ENCODE results near the gene GYS1. TPM values are rescaled to one million over a fixed set of nuclear protein-coding genes. Genes with fewer than 3 reads are reported as not detected.
"Not testable (repeated sequence)": the region's sequence is repeated elsewhere in the genome, so short reads cannot be mapped to it uniquely, and the experiment has no call there.

GYS1 gene
- total and polyA plus RNA-seq, 7 experiments from 2014 or later = 22.6 to 82.3 (median 40.3) TPM

- peaks cover 0 to 12% (median 0%) of the 10 kb centered on the region in 5 donors for H3K27me3 Mint-ChIP-seq
- H3K9me3 ChIP-seq (ENCODE audit: control insufficient read depth in 2 of 3, low read length in 3 of 3); ATAC-seq; CTCF ChIA-PET; H3K36me3 ChIP-seq (ENCODE audit: control insufficient read depth in 2 of 3, insufficient read depth in 3 of 3, low read length in 3 of 3); H3K4me1 ChIP-seq (ENCODE audit: control insufficient read depth in 2 of 2, insufficient read depth in 2 of 2, low read length in 2 of 2); intact Hi-C loops (cut with micrococcal nuclease); H3K9me3 Mint-ChIP-seq; POLR2A ChIA-PET; H3K36me3 Mint-ChIP-seq; H3K4me3 ChIP-seq (ENCODE audit: low read length); H3K27ac ChIP-seq (ENCODE audit: low read depth, low read length); H3K27me3 ChIP-seq (ENCODE audit: control insufficient read depth in 2 of 2, insufficient read depth in 2 of 2, low read length in 2 of 2); DNase-seq; H3K27ac Mint-ChIP-seq; H3K4me3 Mint-ChIP-seq: not testable (repeated sequence)
- H3K4me1 Mint-ChIP-seq = peaks cover 7 to 13% (median 9%) of the 10 kb centered on the region in 7 donors
These were observed 31.1 kb upstream of the GYS1 start, which contains the start of gene CGB3 for GRCh38 chr19:49024233-49024632. CGB3 (minus strand) TSS chr19:49024333; CDS start chr19:49023971, 362 bp downstream.

DNA sequence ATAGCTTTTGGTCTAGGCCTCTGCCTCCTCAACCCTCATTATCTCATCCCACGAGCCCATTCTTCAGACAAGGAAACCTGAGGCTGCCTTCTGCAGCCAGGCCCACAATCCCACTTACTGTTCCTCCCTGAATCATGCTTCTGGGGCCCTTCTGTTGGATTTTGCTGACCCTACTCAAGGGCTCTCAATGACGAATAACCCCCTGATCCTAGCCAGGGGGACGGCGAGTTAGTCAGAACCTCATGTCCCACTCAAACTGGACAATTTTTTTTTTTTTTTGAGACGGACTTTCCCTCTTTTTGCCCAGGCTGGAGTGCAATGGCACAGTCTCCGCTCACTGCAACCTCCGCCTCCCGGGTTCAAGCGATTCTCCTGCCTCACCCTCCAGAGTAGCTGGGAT lies 29.0 kb upstream of the GYS1 start:
- peaks cover 7 to 21% (median 16%) of the 10 kb centered on the region in 7 donors for H3K4me1 Mint-ChIP-seq
- intact Hi-C loops (cut with micrococcal nuclease) = no loop called here
- H3K27me3 ChIP-seq (ENCODE audit: control insufficient read depth in 2 of 2, insufficient read depth in 2 of 2, low read length in 2 of 2) = no peaks in the 10 kb centered on the region
- H3K4me3 Mint-ChIP-seq = peak overlapping the region in 1 of 10 donors; percentile 7
- H3K4me1 ChIP-seq (ENCODE audit: control insufficient read depth in 2 of 2, insufficient read depth in 2 of 2, low read length in 2 of 2) = peaks cover 0 to 4% of the 10 kb centered on the region in 2 donors
- H3K36me3 ChIP-seq (ENCODE audit: control insufficient read depth in 2 of 3, insufficient read depth in 3 of 3, low read length in 3 of 3) = no peaks in the 10 kb centered on the region
- H3K36me3 Mint-ChIP-seq = no peaks in the 10 kb centered on the region
- no peaks in the 10 kb centered on the region for H3K9me3 ChIP-seq (ENCODE audit: control insufficient read depth in 2 of 3, low read length in 3 of 3)
- H3K27ac Mint-ChIP-seq = no peak overlapping the region
- peaks cover 0 to 22% (median 0%) of the 10 kb centered on the region in 5 donors for H3K27me3 Mint-ChIP-seq
- no peak overlapping the region for H3K27ac ChIP-seq (ENCODE audit: low read depth, low read length)
- ATAC-seq (no peak), DNase-seq (no peak)
- H3K4me3 ChIP-seq (ENCODE audit: low read length) = no peak overlapping the region
- ChIA-PET POLR2A (interaction anchor here (0.6 to 1.4 kb wide), 2 partner anchors 29 to 63 kb away, joined by 3 to 5 read pairs; partner anchors contain the start of gene GYS1), CTCF (interaction anchor here (1.0 kb wide), 1 partner anchor 23 kb away, joined by 3 read pairs; no protein-coding TSS in a partner anchor)
- no peaks in the 10 kb centered on the region for H3K9me3 Mint-ChIP-seq

DNA sequence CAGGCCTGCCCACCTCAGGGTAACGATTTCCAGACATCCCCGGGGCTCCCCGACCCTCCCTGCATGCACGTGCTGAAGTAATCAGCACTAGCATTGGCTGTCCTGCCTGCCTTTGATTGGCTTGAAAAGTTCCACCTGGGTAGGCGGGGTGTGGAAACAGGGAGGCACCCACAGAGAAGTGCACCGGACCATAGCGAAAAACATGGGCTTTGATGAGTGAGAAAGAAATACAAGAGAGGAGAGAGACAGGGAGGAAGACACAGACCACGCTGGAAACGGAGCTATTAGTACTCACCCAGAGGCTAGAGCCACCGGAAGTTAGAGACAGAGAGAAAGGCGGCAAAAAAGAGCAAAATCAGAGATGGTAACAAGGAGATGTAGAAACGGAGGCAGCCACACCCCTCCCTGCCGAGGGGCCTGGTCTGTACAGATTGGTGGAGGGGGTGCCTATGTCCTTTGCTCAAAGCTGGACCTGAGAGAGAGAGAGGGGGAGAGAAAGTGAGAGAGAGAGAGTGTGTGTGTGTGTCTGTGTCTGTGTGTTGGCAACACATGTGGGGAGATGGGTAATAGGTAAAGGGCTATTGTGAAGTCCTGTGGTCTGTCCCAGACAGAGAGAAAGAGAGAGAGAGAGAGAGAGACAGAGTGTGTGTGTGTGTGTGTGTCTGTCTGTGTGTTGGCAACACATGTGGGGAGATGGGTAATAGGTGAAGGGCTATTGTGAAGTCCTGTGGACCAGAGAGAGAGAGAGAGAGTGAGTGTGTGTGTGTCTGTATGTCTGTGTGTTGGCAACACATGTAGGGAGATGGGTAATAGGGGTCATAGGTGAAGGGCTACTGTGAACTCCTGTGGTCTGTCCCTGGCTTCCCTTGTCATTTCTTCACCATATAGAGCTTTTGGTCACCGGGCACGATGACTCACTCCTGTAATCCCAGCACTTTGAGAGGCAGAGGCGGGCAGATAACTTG lies 28.1 kb upstream of the GYS1 start:
- ChIA-PET CTCF (interaction anchor here (0.6 to 1.0 kb wide), 2 partner anchors 22 to 453 kb away, joined by 3 to 4 read pairs; partner anchors contain the start of gene FLT3LG), POLR2A (interaction anchor here (1.4 kb wide), 1 partner anchor 28 kb away, joined by 3 read pairs; the partner anchor contains the start of gene GYS1)
- Histone ChIP-seq H3K4me3 (ENCODE audit: low read length) (no peak overlapping the region), H3K27me3 (ENCODE audit: control insufficient read depth in 2 of 2, insufficient read depth in 2 of 2, low read length in 2 of 2) (no peaks in the 10 kb centered on the region), H3K4me1 (ENCODE audit: control insufficient read depth in 2 of 2, insufficient read depth in 2 of 2, low read length in 2 of 2) (peaks cover 0 to 4% of the 10 kb centered on the region in 2 donors), H3K9me3 (ENCODE audit: control insufficient read depth in 2 of 3, low read length in 3 of 3) (no peaks in the 10 kb centered on the region), H3K36me3 (ENCODE audit: control insufficient read depth in 2 of 3, insufficient read depth in 3 of 3, low read length in 3 of 3) (no peaks in the 10 kb centered on the region), H3K27ac (ENCODE audit: low read depth, low read length) (no peak overlapping the region)
- H3K27ac Mint-ChIP-seq = peak overlapping the region in 2 of 9 donors; percentile 32 to 55
- H3K36me3 Mint-ChIP-seq = no peaks in the 10 kb centered on the region
- no peaks in the 10 kb centered on the region for H3K9me3 Mint-ChIP-seq
- peaks cover 7 to 22% (median 18%) of the 10 kb centered on the region in 7 donors for H3K4me1 Mint-ChIP-seq
- peaks cover 0 to 22% (median 0%) of the 10 kb centered on the region in 5 donors for H3K27me3 Mint-ChIP-seq
- intact Hi-C loops (cut with micrococcal nuclease) = no loop called here
- ATAC-seq = no peak
- no peak for DNase-seq
- H3K4me3 Mint-ChIP-seq = no peak overlapping the region

DNA sequence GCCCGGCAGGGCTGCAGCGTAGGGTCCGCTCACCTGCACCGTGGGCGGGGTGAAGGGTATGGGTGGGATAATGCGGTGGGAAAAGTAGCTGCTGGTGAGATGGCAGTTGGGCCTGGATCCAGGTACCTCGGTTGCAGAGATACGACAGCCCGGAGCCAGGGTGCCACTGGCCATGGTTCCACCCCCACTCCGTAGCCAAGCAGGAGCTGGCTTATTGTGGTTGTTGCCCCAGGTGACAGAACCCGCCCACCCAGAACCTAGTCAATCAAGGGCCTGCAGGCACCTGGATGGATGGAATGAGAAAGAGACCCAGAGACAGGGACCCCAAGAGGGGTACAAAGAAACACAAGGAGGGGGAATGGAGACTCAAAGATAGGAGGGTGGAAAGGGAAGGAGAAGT lies 27.2 kb upstream of the GYS1 start:
- ChIA-PET CTCF (interaction anchor here (0.7 kb wide), 1 partner anchor 9 kb away, joined by 3 read pairs; no protein-coding TSS in a partner anchor), POLR2A (no interaction called here)
- Histone ChIP-seq H3K9me3 (ENCODE audit: control insufficient read depth in 2 of 3, low read length in 3 of 3) (no peaks in the 10 kb centered on the region), H3K27me3 (ENCODE audit: control insufficient read depth in 2 of 2, insufficient read depth in 2 of 2, low read length in 2 of 2) (no peaks in the 10 kb centered on the region), H3K4me1 (ENCODE audit: control insufficient read depth in 2 of 2, insufficient read depth in 2 of 2, low read length in 2 of 2) (peaks cover 0 to 4% of the 10 kb centered on the region in 2 donors), H3K27ac (ENCODE audit: low read depth, low read length) (no peak overlapping the region), H3K36me3 (ENCODE audit: control insufficient read depth in 2 of 3, insufficient read depth in 3 of 3, low read length in 3 of 3) (peaks cover 0 to 6% (median 0%) of the 10 kb centered on the region in 3 experiments), H3K4me3 (ENCODE audit: low read length) (no peak overlapping the region)
- peak overlapping the region in 1 of 9 donors; percentile 32 for H3K27ac Mint-ChIP-seq
- H3K9me3 Mint-ChIP-seq = no peaks in the 10 kb centered on the region
- peaks cover 7 to 22% (median 18%) of the 10 kb centered on the region in 7 donors for H3K4me1 Mint-ChIP-seq
- peak overlapping the region in 5 of 10 donors; percentile 78 to 95 (median 89) for H3K4me3 Mint-ChIP-seq
- intact Hi-C loops (cut with micrococcal nuclease) = no loop called here
- no peak for DNase-seq
- ATAC-seq = no peak
- no peaks in the 10 kb centered on the region for H3K36me3 Mint-ChIP-seq
- H3K27me3 Mint-ChIP-seq = peaks cover 0 to 22% (median 0%) of the 10 kb centered on the region in 5 donors

- peak; percentile 33 to 76 (median 55) for DNase-seq
- H3K27ac ChIP-seq (ENCODE audit: low read depth, low read length) = no peak overlapping the region
- Mint-ChIP-seq H3K36me3 (peaks cover 0 to 1% (median 0%) of the 10 kb centered on the region in 5 donors), H3K27me3 (peaks cover 0 to 22% (median 0%) of the 10 kb centered on the region in 5 donors), H3K27ac (peak overlapping the region in 7 of 9 donors; percentile 36 to 81 (median 66)), H3K9me3 (no peaks in the 10 kb centered on the region), H3K4me3 (peak overlapping the region; percentile 78 to 95 (median 90)), H3K4me1 (peaks cover 7 to 22% (median 18%) of the 10 kb centered on the region in 7 donors)
- peaks cover 0 to 13% (median 0%) of the 10 kb centered on the region in 3 experiments for H3K36me3 ChIP-seq (ENCODE audit: control insufficient read depth in 2 of 3, insufficient read depth in 3 of 3, low read length in 3 of 3)
- no peaks in the 10 kb centered on the region for H3K9me3 ChIP-seq (ENCODE audit: control insufficient read depth in 2 of 3, low read length in 3 of 3)
- ChIA-PET CTCF (interaction anchor here (0.7 to 2.6 kb wide), 2 partner anchors 9 to 19 kb away, joined by 3 to 11 read pairs; no protein-coding TSS in a partner anchor), POLR2A (interaction anchor here (1.1 kb wide), 1 partner anchor 26 kb away, joined by 6 read pairs; the partner anchor contains the start of genes GYS1 and RUVBL2)
- H3K4me1 ChIP-seq (ENCODE audit: control insufficient read depth in 2 of 2, insufficient read depth in 2 of 2, low read length in 2 of 2) = peaks cover 0 to 4% of the 10 kb centered on the region in 2 donors
- H3K4me3 ChIP-seq (ENCODE audit: low read length) = peak overlapping the region; percentile 76
- no peaks in the 10 kb centered on the region for H3K27me3 ChIP-seq (ENCODE audit: control insufficient read depth in 2 of 2, insufficient read depth in 2 of 2, low read length in 2 of 2)
- intact Hi-C loops (cut with micrococcal nuclease) = loop anchor here (2.0 to 5.0 kb wide), 3 partner anchors 27 to 128 kb away; partner anchors contain the start of genes GYS1 (in 2 of the 2), RUVBL2 (in 2 of the 2) and CGB7 (in 1 of the 2)
- peak; percentile 65 for ATAC-seq
These were observed 26.3 kb upstream of the GYS1 start for GRCh38 chr19:49019242-49019932.
